IMR-90 (cell line): Measurements from ENCODE around the gene SIAH2. TPM values are rescaled to one million over a fixed set of nuclear protein-coding genes. Genes with fewer than 3 reads are reported as not detected.

Experiments
- ATAC-seq: fragments of 200-7000 bp; cut with Tn5 transposase; 2 replicates; pipeline ENCODE4 v1.9.1; 2020; ENCODE audit warnings: low read depth, mild to moderate bottlenecking, moderate library complexity
- BruUV-seq: library from RNA; stranded (reverse); fragments of 400-500 nt; replicated peaks from 2 replicates; lab custom pipeline; 2021; lab: Mats Ljungman, UMichigan
- CTCF ChIA-PET: fragments of 300-600 bp; formaldehyde crosslinking; extraction: SDS; loops from one replicate; lab custom pipeline; 2021; ENCODE audit warnings: antibody characterized with exemption; lab: Yijun Ruan, JAX
- POLR2A ChIA-PET: fragments of 300-600 bp; sonication (Branson Sonifier 250); formaldehyde crosslinking; loops from one replicate; lab custom pipeline; 2022; ENCODE audit warnings: antibody characterized with exemption; ENCODE audit not compliant: unreplicated experiment; lab: Charles Lee
- DNase-seq: peaks from one replicate; pipeline ENCODE4 v3.0.0; 2013
- H2AFZ ChIP-seq: replicated peaks from 2 replicates; pipeline ENCODE3; 2013; ENCODE audit warnings: low read length, mild to moderate bottlenecking; ENCODE audit not compliant: poor library complexity
- H2AK5ac ChIP-seq: 2 replicates; pipeline ENCODE4 v1.6.1; 2013; ENCODE audit warnings: low read depth, low read length, inconsistent platforms
- H2AK9ac ChIP-seq: replicated peaks from 2 replicates; pipeline ENCODE3; 2013; ENCODE audit warnings: mild to moderate bottlenecking, low read depth, low read length, moderate library complexity; ENCODE audit not compliant: poor library complexity
- H2BK120ac ChIP-seq: 2 replicates; pipeline ENCODE4 v1.6.1; 2013; ENCODE audit warnings: low read depth, low read length, inconsistent platforms
- H2BK15ac ChIP-seq: 3 replicates; pipeline ENCODE4 v1.6.1; 2013; ENCODE audit warnings: low read depth, low read length, inconsistent platforms
- H2BK20ac ChIP-seq: 2 replicates; pipeline ENCODE4 v1.6.1; 2013; ENCODE audit warnings: low read depth, mild to moderate bottlenecking, inconsistent platforms, low read length, moderate library complexity
- H2BK5ac ChIP-seq: 2 replicates; pipeline ENCODE4 v1.6.1; 2013; ENCODE audit warnings: mild to moderate bottlenecking, low read depth, low read length, inconsistent platforms; ENCODE audit not compliant: poor library complexity, severe bottlenecking
- H3K14ac ChIP-seq: replicated peaks from 2 replicates; pipeline ENCODE4 v1.6.1; 2013; ENCODE audit warnings: low read depth, low read length, inconsistent platforms
- H3K18ac ChIP-seq: 2 replicates; pipeline ENCODE4 v1.6.1; 2013; ENCODE audit warnings: low read depth, low read length, control low read depth
- H3K23ac ChIP-seq: 2 replicates; pipeline ENCODE4 v1.6.1; 2013; ENCODE audit warnings: low read depth, low read length, inconsistent platforms
- H3K27ac ChIP-seq: 2 replicates; pipeline ENCODE4 v1.5.1; 2013; ENCODE audit warnings: mild to moderate bottlenecking, control low read depth, low read length; ENCODE audit not compliant: insufficient read depth
- H3K27me3 ChIP-seq: 2 replicates; pipeline ENCODE4 v1.6.1; 2013; ENCODE audit warnings: low read length; ENCODE audit not compliant: control insufficient read depth, insufficient read depth
- H3K36me3 ChIP-seq: 2 replicates; pipeline ENCODE4 v1.6.1; 2013; ENCODE audit warnings: low read length, mixed read lengths; ENCODE audit not compliant: control insufficient read depth, insufficient read depth
- H3K4ac ChIP-seq: 2 replicates; pipeline ENCODE4 v1.6.1; 2013; ENCODE audit warnings: low read depth, low read length, inconsistent platforms
- H3K4me1 ChIP-seq: 2 replicates; pipeline ENCODE4 v1.6.1; 2013; ENCODE audit warnings: low read length, mixed read lengths; ENCODE audit not compliant: control insufficient read depth, insufficient read depth
- H3K4me2 ChIP-seq: 2 replicates; pipeline ENCODE4 v1.6.1; 2013; ENCODE audit warnings: low read depth, mild to moderate bottlenecking, control low read depth, low read length, moderate library complexity
- H3K4me3 ChIP-seq: 2 replicates; pipeline ENCODE4 v1.5.1; 2013; ENCODE audit warnings: low read depth, mild to moderate bottlenecking, control low read depth, low read length, moderate library complexity; ENCODE audit not compliant: insufficient read depth
- H3K56ac ChIP-seq: 2 replicates; pipeline ENCODE4 v1.6.1; 2013; ENCODE audit warnings: low read length, inconsistent platforms; ENCODE audit not compliant: insufficient read depth; ENCODE audit errors: extremely low read depth
- H3K79me1 ChIP-seq, 2 experiments: 2 replicates each; pipeline ENCODE4 v1.6.1; 2013; ENCODE audit warnings: low read length in 2 of 2, inconsistent platforms in 1 of 2, low read depth in 1 of 2
- H3K9ac ChIP-seq: 2 replicates; pipeline ENCODE4 v1.6.1; 2013; ENCODE audit warnings: low read depth, low read length, control low read depth
- H3K9me1 ChIP-seq: 2 replicates; pipeline ENCODE4 v1.6.1; 2013; ENCODE audit warnings: low read length, inconsistent platforms; ENCODE audit not compliant: insufficient read depth
- H3K9me3 ChIP-seq: 2 replicates; pipeline ENCODE4 v1.6.1; 2013; ENCODE audit warnings: low read length; ENCODE audit not compliant: control insufficient read depth, insufficient read depth
- H4K20me1 ChIP-seq: 2 replicates; pipeline ENCODE4 v1.6.1; 2013; ENCODE audit warnings: low read length, inconsistent platforms; ENCODE audit not compliant: insufficient read depth
- H4K5ac ChIP-seq: 2 replicates; pipeline ENCODE4 v1.6.1; 2013; ENCODE audit warnings: mild to moderate bottlenecking, low read depth, low read length, control low read depth
- H4K8ac ChIP-seq, 2 experiments: 2 replicates each; pipeline ENCODE4 v1.6.1; 2013; ENCODE audit warnings: low read depth in 2 of 2, low read length in 2 of 2, control low read depth in 1 of 2, inconsistent platforms in 1 of 2
- H4K91ac ChIP-seq: 2 replicates; pipeline ENCODE4 v1.6.1; 2013; ENCODE audit warnings: low read depth, low read length, inconsistent platforms; ENCODE audit not compliant: insufficient read depth
- BHLHE40 ChIP-seq: fragments of 150-350 bp; IDR thresholded peaks from 2 replicates; pipeline ENCODE4 v1.6.1; 2016; ENCODE audit warnings: mild to moderate bottlenecking, low read depth, low read length
- CEBPB ChIP-seq: IDR thresholded peaks from 2 replicates; pipeline ENCODE4 v1.6.1; 2012; ENCODE audit warnings: low read depth, low read length, improper control_type of control experiment
- CHD1 ChIP-seq: IDR thresholded peaks from 2 replicates; pipeline ENCODE4 v1.6.1; 2012; ENCODE audit warnings: low read depth, low read length, improper control_type of control experiment
- FOS ChIP-seq: fragments of 150-350 bp; IDR thresholded peaks from 2 replicates; pipeline ENCODE4 v1.6.1; 2016; ENCODE audit warnings: low read depth, low read length
- MAFK ChIP-seq: IDR thresholded peaks from 2 replicates; pipeline ENCODE4 v1.6.1; 2012; ENCODE audit warnings: low read depth, low read length, improper control_type of control experiment
- MAZ ChIP-seq: IDR thresholded peaks from 2 replicates; pipeline ENCODE4 v1.6.1; 2012; ENCODE audit warnings: low read depth, mild to moderate bottlenecking, low read length, improper control_type of control experiment, moderate library complexity, borderline replicate concordance
- MXI1 ChIP-seq: IDR thresholded peaks from 2 replicates; pipeline ENCODE4 v1.6.1; 2012; ENCODE audit warnings: low read depth, mild to moderate bottlenecking, low read length, moderate library complexity, borderline replicate concordance
- NFE2L2 ChIP-seq: fragments of 150-350 bp; IDR thresholded peaks from 2 replicates; pipeline ENCODE4 v1.6.1; 2016; ENCODE audit warnings: low read depth, mild to moderate bottlenecking, low read length
- POLR2A ChIP-seq: IDR thresholded peaks from 2 replicates; pipeline ENCODE4 v1.6.1; 2012; ENCODE audit warnings: mild to moderate bottlenecking, low read depth, low read length
- RAD21 ChIP-seq: IDR thresholded peaks from 2 replicates; pipeline ENCODE4 v1.6.1; 2012; ENCODE audit warnings: low read length, improper control_type of control experiment
- RCOR1 ChIP-seq: IDR thresholded peaks from 2 replicates; pipeline ENCODE4 v1.6.1; 2012; ENCODE audit warnings: mild to moderate bottlenecking, low read length, improper control_type of control experiment; ENCODE audit not compliant: insufficient replicate concordance
- RFX5 ChIP-seq: IDR thresholded peaks from 2 replicates; pipeline ENCODE4 v1.8.0; 2012; ENCODE audit warnings: low read depth, mild to moderate bottlenecking, low read length, moderate library complexity
- SMC3 ChIP-seq: fragments of 150-350 bp; IDR thresholded peaks from 2 replicates; pipeline ENCODE4 v1.6.1; 2016; ENCODE audit warnings: low read depth, mild to moderate bottlenecking, antibody characterized with exemption, low read length, moderate library complexity
- WGBS, 2 experiments: methylation state at CpG; one replicate each; pipeline versions ENCODE4 v1.1.5 to v1.1.7; 2013; ENCODE audit warnings: missing lambda C conversion rate in 2 of 2; ENCODE audit not compliant: insufficient read length in 1 of 2; ENCODE audit errors: extremely low coverage in 2 of 2; 5-methylcytosine and 5-hydroxymethylcytosine counted together
- dilution Hi-C: fragments of 300-500 bp; cut with HindIII; formaldehyde crosslinking; loops from one replicate; pipeline ENCODE4 v1.14.3; 2018; ENCODE audit warnings: low sequenced_read_pairs; ENCODE audit not compliant: unreplicated experiment
- in situ Hi-C: fragments of 300-500 bp; cut with MboI; formaldehyde crosslinking; loops from 3 replicates; pipeline ENCODE4 v1.14.3; 2019; ENCODE audit warnings: low sequenced_read_pairs, inconsistent platforms, mixed read lengths
- intact Hi-C: fragments of 100-400 bp; cut with micrococcal nuclease; formaldehyde crosslinking; loops from 2 replicates; pipeline ENCODE4 v1.10.0; 2022
- polyA plus RNA-seq, 3 experiments: library from polyadenylated mRNA; depleted of rRNA; stranded (reverse); fragments of >200 nt; gene quantifications; 2 replicates each; pipeline ENCODE4 v1.2.3, GENCODE V29; 2012; ENCODE audit warnings: low replicate concordance in 1 of 3
- total RNA-seq: library from RNA; depleted of rRNA; stranded (reverse); fragments of >200 nt; gene quantifications from 2 replicates; pipeline ENCODE4 v1.2.3, GENCODE V29; 2012
- TF ChIP-seq, protein P1 (sequence below): fragments of 150-350 bp; IDR thresholded peaks from 2 replicates; pipeline ENCODE4 v1.6.1; 2016; ENCODE audit warnings: low read depth, mild to moderate bottlenecking, low read length, moderate library complexity, borderline replicate concordance
- TF ChIP-seq, protein P2 (sequence below): fragments of 150-350 bp; IDR thresholded peaks from 2 replicates; pipeline ENCODE4 v1.6.1; 2017; ENCODE audit warnings: mild to moderate bottlenecking, antibody characterized with exemption, low read length, low read depth
- TF ChIP-seq, protein P3 (sequence below): conservative IDR thresholded peaks from 2 replicates; pipeline ENCODE4 v1.5.1; 2012; ENCODE audit warnings: mild to moderate bottlenecking, low read depth, low read length, improper control_type of control experiment

Gene SIAH2
- total and polyA plus RNA-seq, 2 of the 4 experiments (the other 2 are of a cell fraction): 24.7 to 61.8 TPM

DNA sequence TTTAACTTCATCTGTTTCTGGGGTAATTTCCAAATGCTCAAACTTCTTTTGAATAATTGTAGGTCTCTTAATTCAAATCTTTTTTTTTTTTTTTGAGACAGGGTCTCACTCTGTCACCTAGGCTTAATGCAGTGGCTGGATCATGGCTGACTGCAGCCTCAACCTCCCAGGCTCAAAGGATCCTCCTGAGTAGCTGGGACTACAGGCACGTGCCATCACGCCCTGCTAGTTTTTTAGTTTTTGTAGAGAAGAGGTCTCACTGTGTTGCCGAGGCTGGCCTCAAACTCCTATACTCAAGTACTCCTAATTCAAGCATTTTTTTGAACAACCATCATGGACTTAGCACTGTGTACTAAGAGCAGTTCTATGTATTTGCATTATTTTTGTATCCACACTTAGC lies 3.8 kb upstream of the SIAH2 start:
- no TSS peak for BruUV-seq

More for the DNA sequence above, 3.8 kb upstream of the SIAH2 start:
- WGBS, 2 experiments: no CpG with 5 or more reads among the region's 3 CpGs
- H3K27ac ChIP-seq: no peak overlapping the region
- H2BK20ac ChIP-seq: no peak overlapping the region
- H3K56ac ChIP-seq: no peak overlapping the region
- no peak overlapping the region for H2BK120ac ChIP-seq
- H3K4ac ChIP-seq: no peak overlapping the region
- in situ Hi-C loops (no loop called here), dilution Hi-C loops (no loop called here), intact Hi-C loops (loop anchor here (10.0 kb wide), 1 partner anchor 518 kb away; no protein-coding TSS in a partner anchor)
- H2AFZ ChIP-seq: no peak overlapping the region
- DNase-seq: no peak
- H3K23ac ChIP-seq: no peak overlapping the region
- no peak overlapping the region for H2BK15ac ChIP-seq
- H4K5ac ChIP-seq: no peak overlapping the region
- H3K79me1 ChIP-seq: peaks cover 0 to 7% of the 10 kb centered on the region in 2 experiments; a peak in 1 of 4 replicates
- H3K9me3 ChIP-seq: no peaks in the 10 kb centered on the region
- H2AK5ac ChIP-seq: no peak overlapping the region
- no peaks in the 10 kb centered on the region for H3K27me3 ChIP-seq
- H3K9ac ChIP-seq: no peak overlapping the region
- no peak overlapping the region for H2AK9ac ChIP-seq
- no peak overlapping the region for H4K8ac ChIP-seq
- H4K91ac ChIP-seq: no peak overlapping the region
- H3K18ac ChIP-seq: no peak overlapping the region
- H2BK5ac ChIP-seq: no peak overlapping the region
- peaks cover 3% of the 10 kb centered on the region; the same call in 1 of the 2 replicates for H4K20me1 ChIP-seq
- CTCF ChIA-PET: interaction anchor here (0.7 to 1.2 kb wide), 2 partner anchors 10 to 21 kb away, joined by 5 to 6 read pairs; no protein-coding TSS in a partner anchor
- no peak overlapping the region for H3K14ac ChIP-seq
- H3K9me1 ChIP-seq: no peaks in the 10 kb centered on the region
- ATAC-seq: no peak
- no peaks in the 10 kb centered on the region for H3K36me3 ChIP-seq
- no peak overlapping the region for H3K4me2 ChIP-seq
- peaks cover 6% of the 10 kb centered on the region; the same call in 1 of the 2 replicates for H3K4me1 ChIP-seq
- TF ChIP-seq RFX5 (no peak), RCOR1 (no peak), POLR2A (no peak), MAFK (no peak), MAZ (no peak), FOS (no peak), CHD1 (no peak), SMC3 (no peak), RAD21 (no peak), NFE2L2 (no peak), CEBPB (no peak), BHLHE40 (no peak), MXI1 (no peak)
- TF ChIP-seq, protein P1, sequence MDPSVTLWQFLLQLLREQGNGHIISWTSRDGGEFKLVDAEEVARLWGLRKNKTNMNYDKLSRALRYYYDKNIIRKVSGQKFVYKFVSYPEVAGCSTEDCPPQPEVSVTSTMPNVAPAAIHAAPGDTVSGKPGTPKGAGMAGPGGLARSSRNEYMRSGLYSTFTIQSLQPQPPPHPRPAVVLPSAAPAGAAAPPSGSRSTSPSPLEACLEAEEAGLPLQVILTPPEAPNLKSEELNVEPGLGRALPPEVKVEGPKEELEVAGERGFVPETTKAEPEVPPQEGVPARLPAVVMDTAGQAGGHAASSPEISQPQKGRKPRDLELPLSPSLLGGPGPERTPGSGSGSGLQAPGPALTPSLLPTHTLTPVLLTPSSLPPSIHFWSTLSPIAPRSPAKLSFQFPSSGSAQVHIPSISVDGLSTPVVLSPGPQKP: no peak
- TF ChIP-seq, protein P2, sequence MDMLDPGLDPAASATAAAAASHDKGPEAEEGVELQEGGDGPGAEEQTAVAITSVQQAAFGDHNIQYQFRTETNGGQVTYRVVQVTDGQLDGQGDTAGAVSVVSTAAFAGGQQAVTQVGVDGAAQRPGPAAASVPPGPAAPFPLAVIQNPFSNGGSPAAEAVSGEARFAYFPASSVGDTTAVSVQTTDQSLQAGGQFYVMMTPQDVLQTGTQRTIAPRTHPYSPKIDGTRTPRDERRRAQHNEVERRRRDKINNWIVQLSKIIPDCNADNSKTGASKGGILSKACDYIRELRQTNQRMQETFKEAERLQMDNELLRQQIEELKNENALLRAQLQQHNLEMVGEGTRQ: no peak
- TF ChIP-seq, protein P3, sequence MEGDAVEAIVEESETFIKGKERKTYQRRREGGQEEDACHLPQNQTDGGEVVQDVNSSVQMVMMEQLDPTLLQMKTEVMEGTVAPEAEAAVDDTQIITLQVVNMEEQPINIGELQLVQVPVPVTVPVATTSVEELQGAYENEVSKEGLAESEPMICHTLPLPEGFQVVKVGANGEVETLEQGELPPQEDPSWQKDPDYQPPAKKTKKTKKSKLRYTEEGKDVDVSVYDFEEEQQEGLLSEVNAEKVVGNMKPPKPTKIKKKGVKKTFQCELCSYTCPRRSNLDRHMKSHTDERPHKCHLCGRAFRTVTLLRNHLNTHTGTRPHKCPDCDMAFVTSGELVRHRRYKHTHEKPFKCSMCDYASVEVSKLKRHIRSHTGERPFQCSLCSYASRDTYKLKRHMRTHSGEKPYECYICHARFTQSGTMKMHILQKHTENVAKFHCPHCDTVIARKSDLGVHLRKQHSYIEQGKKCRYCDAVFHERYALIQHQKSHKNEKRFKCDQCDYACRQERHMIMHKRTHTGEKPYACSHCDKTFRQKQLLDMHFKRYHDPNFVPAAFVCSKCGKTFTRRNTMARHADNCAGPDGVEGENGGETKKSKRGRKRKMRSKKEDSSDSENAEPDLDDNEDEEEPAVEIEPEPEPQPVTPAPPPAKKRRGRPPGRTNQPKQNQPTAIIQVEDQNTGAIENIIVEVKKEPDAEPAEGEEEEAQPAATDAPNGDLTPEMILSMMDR: no peak
- POLR2A ChIA-PET: no interaction called here
- no peak overlapping the region for H3K4me3 ChIP-seq
